WTC11 (cell line): Measurements from ENCODE around the gene CD276.

Experiments
- CTCF ChIP-seq: fragments of 200-600 bp; IDR thresholded peaks from 2 replicates; pipeline ENCODE4 v1.8.0; 2022; ENCODE audit warnings: antibody characterized with exemption
- FOXK1 ChIP-seq: sonication (generic); formaldehyde crosslinking; IDR thresholded peaks from 2 replicates; pipeline ENCODE4 v1.8.0; 2022; ENCODE audit warnings: mild to moderate bottlenecking, moderate library complexity, missing genetic modification reagents
- IRF2 ChIP-seq: sonication (generic); formaldehyde crosslinking; IDR thresholded peaks from 2 replicates; pipeline ENCODE4 v1.8.0; 2022; ENCODE audit warnings: low read depth, missing genetic modification reagents, borderline replicate concordance
- NFE2L1 ChIP-seq: sonication (generic); formaldehyde crosslinking; IDR thresholded peaks from 2 replicates; pipeline ENCODE4 v1.8.1; 2023; ENCODE audit warnings: missing genetic modification reagents
- NR3C1 ChIP-seq: sonication (generic); formaldehyde crosslinking; conservative IDR thresholded peaks from 2 replicates; pipeline ENCODE4 v1.8.1; 2023; ENCODE audit warnings: low read depth, mild to moderate bottlenecking, missing genetic modification reagents
- SMAD3 ChIP-seq: sonication (generic); formaldehyde crosslinking; IDR thresholded peaks from 2 replicates; pipeline ENCODE4 v1.8.0; 2022; ENCODE audit warnings: missing genetic modification reagents, mild to moderate bottlenecking, borderline replicate concordance
- SP1 ChIP-seq: sonication (generic); formaldehyde crosslinking; conservative IDR thresholded peaks from 2 replicates; pipeline ENCODE4 v1.8.1; 2022; ENCODE audit warnings: missing genetic modification reagents
- ZNF425 ChIP-seq: fragments of 250-450 bp; sonication (Bioruptor Pico); conservative IDR thresholded peaks from 2 replicates; pipeline ENCODE4 v1.9.0; 2021; ENCODE audit warnings: mild to moderate bottlenecking

- TF ChIP-seq NR3C1 (CRISPR knock-in tag): no peak
- no peak for TF ChIP-seq ZNF425 (CRISPR knock-in tag)
- no peak for TF ChIP-seq FOXK1 (CRISPR knock-in tag)
- TF ChIP-seq IRF2 (CRISPR knock-in tag): no peak
- no peak for TF ChIP-seq SMAD3
- TF ChIP-seq CTCF: no peak
- no peak for TF ChIP-seq SP1 (CRISPR knock-in tag)
- no peak for TF ChIP-seq NFE2L1 (CRISPR knock-in tag)
Observed at GRCh38 chr15:73763931-73764330, 79.7 kb downstream of the CD276 start.
